Fibroblast of lung (primary cell): ENCODE measurements around the gene MAP2K5. TPM values are rescaled to one million over a fixed set of nuclear protein-coding genes. Genes with fewer than 3 reads are reported as not detected.

Experiments
- DNase-seq, 2 donors: peaks; one replicate each; pipeline versions ENCODE4 v3.0.0 to v3.0.0-alpha.2; 2010; ENCODE audit warnings: low read depth in 2 of 2
- H2AFZ ChIP-seq: 2 replicates; pipeline ENCODE4 v1.5.1; 2012; ENCODE audit warnings: low read length, control low read depth, inconsistent platforms
- H3K27ac ChIP-seq: 2 replicates; pipeline ENCODE4 v1.5.1; 2011; ENCODE audit warnings: low read length, control low read depth; ENCODE audit not compliant: insufficient read depth
- H3K27me3 ChIP-seq: 2 replicates; pipeline ENCODE4 v1.5.1; 2011; ENCODE audit warnings: mild to moderate bottlenecking, low read length; ENCODE audit not compliant: control insufficient read depth, insufficient read depth
- H3K36me3 ChIP-seq: 2 replicates; pipeline ENCODE4 v1.5.1; 2011; ENCODE audit warnings: low read length; ENCODE audit not compliant: control insufficient read depth, insufficient read depth
- H3K4me1 ChIP-seq: 2 replicates; pipeline ENCODE4 v1.5.1; 2011; ENCODE audit warnings: low read length; ENCODE audit not compliant: control insufficient read depth, insufficient read depth; ENCODE audit errors: extremely low read depth
- H3K4me2 ChIP-seq: 2 replicates; pipeline ENCODE4 v1.5.1; 2011; ENCODE audit warnings: low read length, control low read depth; ENCODE audit not compliant: insufficient read depth; ENCODE audit errors: extremely low read depth
- H3K4me3 ChIP-seq, 4 experiments: fragments of 200-600 bp in 1 of 4; sonication (generic) in 1 of 4; replicated peaks in 1 of 4; 2 replicates each; pipeline ENCODE4 v1.5.1; 2011 to 2016; ENCODE audit warnings: low read length in 4 of 4, low read depth in 3 of 4, mild to moderate bottlenecking in 3 of 4, control low read depth in 2 of 4, inconsistent platforms in 1 of 4, mixed read lengths in 1 of 4; ENCODE audit not compliant: insufficient read depth in 1 of 4; ENCODE audit errors: control extremely low read depth in 1 of 4
- H3K79me2 ChIP-seq: 2 replicates; pipeline ENCODE4 v1.5.1; 2012; ENCODE audit warnings: mild to moderate bottlenecking, low read length, inconsistent platforms; ENCODE audit not compliant: control insufficient read depth, insufficient read depth
- H3K9ac ChIP-seq: 2 replicates; pipeline ENCODE4 v1.5.1; 2011; ENCODE audit warnings: mild to moderate bottlenecking, low read length, control low read depth; ENCODE audit not compliant: insufficient read depth
- H3K9me3 ChIP-seq: 2 replicates; pipeline ENCODE4 v1.5.1; 2012; ENCODE audit warnings: low read depth, low read length; ENCODE audit not compliant: control insufficient read depth, insufficient read depth
- H4K20me1 ChIP-seq: 2 replicates; pipeline ENCODE4 v1.5.1; 2011; ENCODE audit warnings: low read length; ENCODE audit not compliant: control insufficient read depth, insufficient read depth; ENCODE audit errors: extremely low read depth
- EZH2 ChIP-seq: IDR thresholded peaks from 2 replicates; pipeline ENCODE4 v1.5.1; 2012; ENCODE audit warnings: low read length, control low read depth, mild to moderate bottlenecking; ENCODE audit errors: missing control alignments
- polyA plus RNA-seq, 2 donors: library from polyadenylated mRNA; depleted of rRNA in 1 of 2; stranded (reverse) in 1 of 2; unstranded in 1 of 2; fragments of >200 nt; gene quantifications; 2 replicates each; pipeline ENCODE4 v1.2.1, GENCODE V29; 2011 to 2012; ENCODE audit warnings: missing spikeins in 1 of 2
- total RNA-seq: library from RNA; depleted of rRNA; stranded (reverse); fragments of >200 nt; gene quantifications from 2 replicates; pipeline ENCODE4 v1.2.1, GENCODE V29; 2014
- TF ChIP-seq, protein P1 (sequence below), 2 donors: IDR thresholded peaks in 1 of 2; conservative IDR thresholded peaks in 1 of 2; 1 replicate in 1 of 2; 2 replicates in 1 of 2; pipeline ENCODE4 v1.5.1; 2011 to 2012; ENCODE audit warnings: low read length in 2 of 2, control low read depth in 1 of 2, inconsistent platforms in 1 of 2, low read depth in 1 of 2, mild to moderate bottlenecking in 1 of 2

MAP2K5 gene
- total and polyA plus RNA-seq, 2 donors (not counting 1 experiment from before 2014, with no cell fraction given) = 5.7 to 10.2 TPM

GRCh38 chr15:67801142-67801541 is 258.6 kb downstream of the MAP2K5 start:
- H3K4me1 ChIP-seq = no peaks in the 10 kb centered on the region
- no peak overlapping the region for H3K4me3 ChIP-seq
- no peak overlapping the region for H3K27ac ChIP-seq
- TF ChIP-seq EZH2 = no peak
- TF ChIP-seq, protein P1, sequence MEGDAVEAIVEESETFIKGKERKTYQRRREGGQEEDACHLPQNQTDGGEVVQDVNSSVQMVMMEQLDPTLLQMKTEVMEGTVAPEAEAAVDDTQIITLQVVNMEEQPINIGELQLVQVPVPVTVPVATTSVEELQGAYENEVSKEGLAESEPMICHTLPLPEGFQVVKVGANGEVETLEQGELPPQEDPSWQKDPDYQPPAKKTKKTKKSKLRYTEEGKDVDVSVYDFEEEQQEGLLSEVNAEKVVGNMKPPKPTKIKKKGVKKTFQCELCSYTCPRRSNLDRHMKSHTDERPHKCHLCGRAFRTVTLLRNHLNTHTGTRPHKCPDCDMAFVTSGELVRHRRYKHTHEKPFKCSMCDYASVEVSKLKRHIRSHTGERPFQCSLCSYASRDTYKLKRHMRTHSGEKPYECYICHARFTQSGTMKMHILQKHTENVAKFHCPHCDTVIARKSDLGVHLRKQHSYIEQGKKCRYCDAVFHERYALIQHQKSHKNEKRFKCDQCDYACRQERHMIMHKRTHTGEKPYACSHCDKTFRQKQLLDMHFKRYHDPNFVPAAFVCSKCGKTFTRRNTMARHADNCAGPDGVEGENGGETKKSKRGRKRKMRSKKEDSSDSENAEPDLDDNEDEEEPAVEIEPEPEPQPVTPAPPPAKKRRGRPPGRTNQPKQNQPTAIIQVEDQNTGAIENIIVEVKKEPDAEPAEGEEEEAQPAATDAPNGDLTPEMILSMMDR (conservative IDR thresholded peaks at IDR 0.05 in 1 of 2, IDR thresholded peaks at IDR 0.05 in 1 of 2; ENCODE audit: low read depth in 1 of 2, low read length in 2 of 2) = no peak
- no peaks in the 10 kb centered on the region for H3K36me3 ChIP-seq
- no peaks in the 10 kb centered on the region for H3K9me3 ChIP-seq
- no peaks in the 10 kb centered on the region for H4K20me1 ChIP-seq
- no peaks in the 10 kb centered on the region for H3K27me3 ChIP-seq
- no peak for DNase-seq
- no peak overlapping the region for H3K9ac ChIP-seq
- H3K4me2 ChIP-seq = no peak overlapping the region
- H2AFZ ChIP-seq = no peak overlapping the region
- H3K79me2 ChIP-seq = no peaks in the 10 kb centered on the region

- H3K27me3 ChIP-seq = no peaks in the 10 kb centered on the region
- H3K9me3 ChIP-seq = no peaks in the 10 kb centered on the region
- H3K4me2 ChIP-seq = no peak overlapping the region
- H4K20me1 ChIP-seq = no peaks in the 10 kb centered on the region
- no peak for TF ChIP-seq EZH2
- TF ChIP-seq, protein P1 (conservative IDR thresholded peaks at IDR 0.05 in 1 of 2, IDR thresholded peaks at IDR 0.05 in 1 of 2; ENCODE audit: low read depth in 1 of 2, low read length in 2 of 2) = no peak
- H3K36me3 ChIP-seq = no peaks in the 10 kb centered on the region
- H3K4me1 ChIP-seq = no peaks in the 10 kb centered on the region
- H3K9ac ChIP-seq = no peak overlapping the region
- no peak overlapping the region for H2AFZ ChIP-seq
- no peak for DNase-seq
- H3K27ac ChIP-seq = no peak overlapping the region
- no peaks in the 10 kb centered on the region for H3K79me2 ChIP-seq
- H3K4me3 ChIP-seq = no peak overlapping the region
Measured at GRCh38 chr15:67801926-67802914, 259.7 kb downstream of the MAP2K5 start.

- H3K4me2 ChIP-seq = no peak overlapping the region
- no peak for TF ChIP-seq EZH2
- TF ChIP-seq, protein P1 (conservative IDR thresholded peaks at IDR 0.05 in 1 of 2, IDR thresholded peaks at IDR 0.05 in 1 of 2; ENCODE audit: low read depth in 1 of 2, low read length in 2 of 2) = no peak
- H3K9me3 ChIP-seq = no peaks in the 10 kb centered on the region
- no peak for DNase-seq
- H3K79me2 ChIP-seq = no peaks in the 10 kb centered on the region
- no peaks in the 10 kb centered on the region for H3K27me3 ChIP-seq
- no peaks in the 10 kb centered on the region for H3K4me1 ChIP-seq
- H3K36me3 ChIP-seq = no peaks in the 10 kb centered on the region
- no peak overlapping the region for H2AFZ ChIP-seq
- no peak overlapping the region for H3K9ac ChIP-seq
- H4K20me1 ChIP-seq = no peaks in the 10 kb centered on the region
- no peak overlapping the region for H3K27ac ChIP-seq
- H3K4me3 ChIP-seq = no peak overlapping the region
Measured at GRCh38 chr15:67803299-67803698, 260.8 kb downstream of the MAP2K5 start.
